Fibroblast of villous mesenchyme (primary cell): ENCODE data around the gene SMYD3. TPM values are rescaled to one million over a fixed set of nuclear protein-coding genes. Genes with fewer than 3 reads are reported as not detected.
"Not testable (repeated sequence)": the region's sequence is repeated elsewhere in the genome, so short reads cannot be mapped to it uniquely, and the experiment has no call there.

Experiments
- DNase-seq: peaks from one replicate; pipeline ENCODE4 v3.0.0-alpha.2; 2010; ENCODE audit warnings: low read depth
- H3K4me3 ChIP-seq: 2 replicates; pipeline ENCODE4 v1.5.1; 2011; ENCODE audit warnings: low read depth, mild to moderate bottlenecking, low read length
- total RNA-seq: library from RNA; depleted of rRNA; stranded (reverse); fragments of >200 nt; gene quantifications from 2 replicates; pipeline ENCODE4 v1.2.3, GENCODE V29; 2012
- TF ChIP-seq, protein P1 (sequence below): IDR thresholded peaks from 2 replicates; pipeline ENCODE4 v1.5.1; 2012; ENCODE audit warnings: low read depth, mild to moderate bottlenecking, low read length; ENCODE audit not compliant: insufficient read depth

Gene SMYD3
- total RNA-seq, 1 donor: 35.4 TPM

DNA sequence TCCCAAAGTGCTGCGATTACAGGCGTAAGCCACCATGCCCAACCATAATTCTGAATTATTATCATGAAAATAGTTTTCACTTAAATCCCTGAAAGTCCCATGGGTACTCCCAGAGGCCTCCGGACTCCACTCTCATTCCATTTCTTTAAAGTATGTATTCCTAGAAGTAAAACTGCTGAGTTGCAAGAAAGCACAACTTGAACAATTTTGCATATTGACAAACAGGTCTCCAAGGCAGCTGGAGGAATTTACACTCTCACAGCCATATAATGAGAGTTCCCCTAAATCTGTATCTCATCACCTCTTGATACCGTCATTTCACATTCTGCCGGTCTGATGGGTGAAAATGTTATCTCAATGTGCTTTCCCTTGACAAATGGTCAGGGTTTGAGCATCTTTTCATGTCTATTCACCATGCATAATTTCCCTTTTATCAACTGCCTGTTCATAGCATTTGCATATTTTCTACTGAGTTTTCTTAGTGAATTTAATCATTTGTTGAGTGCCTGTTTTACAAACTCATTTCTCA lies 129.4 kb downstream of the SMYD3 start:
- TF ChIP-seq, protein P1, sequence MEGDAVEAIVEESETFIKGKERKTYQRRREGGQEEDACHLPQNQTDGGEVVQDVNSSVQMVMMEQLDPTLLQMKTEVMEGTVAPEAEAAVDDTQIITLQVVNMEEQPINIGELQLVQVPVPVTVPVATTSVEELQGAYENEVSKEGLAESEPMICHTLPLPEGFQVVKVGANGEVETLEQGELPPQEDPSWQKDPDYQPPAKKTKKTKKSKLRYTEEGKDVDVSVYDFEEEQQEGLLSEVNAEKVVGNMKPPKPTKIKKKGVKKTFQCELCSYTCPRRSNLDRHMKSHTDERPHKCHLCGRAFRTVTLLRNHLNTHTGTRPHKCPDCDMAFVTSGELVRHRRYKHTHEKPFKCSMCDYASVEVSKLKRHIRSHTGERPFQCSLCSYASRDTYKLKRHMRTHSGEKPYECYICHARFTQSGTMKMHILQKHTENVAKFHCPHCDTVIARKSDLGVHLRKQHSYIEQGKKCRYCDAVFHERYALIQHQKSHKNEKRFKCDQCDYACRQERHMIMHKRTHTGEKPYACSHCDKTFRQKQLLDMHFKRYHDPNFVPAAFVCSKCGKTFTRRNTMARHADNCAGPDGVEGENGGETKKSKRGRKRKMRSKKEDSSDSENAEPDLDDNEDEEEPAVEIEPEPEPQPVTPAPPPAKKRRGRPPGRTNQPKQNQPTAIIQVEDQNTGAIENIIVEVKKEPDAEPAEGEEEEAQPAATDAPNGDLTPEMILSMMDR: no peak
- H3K4me3 ChIP-seq: no peak overlapping the region
- no peak for DNase-seq

DNA sequence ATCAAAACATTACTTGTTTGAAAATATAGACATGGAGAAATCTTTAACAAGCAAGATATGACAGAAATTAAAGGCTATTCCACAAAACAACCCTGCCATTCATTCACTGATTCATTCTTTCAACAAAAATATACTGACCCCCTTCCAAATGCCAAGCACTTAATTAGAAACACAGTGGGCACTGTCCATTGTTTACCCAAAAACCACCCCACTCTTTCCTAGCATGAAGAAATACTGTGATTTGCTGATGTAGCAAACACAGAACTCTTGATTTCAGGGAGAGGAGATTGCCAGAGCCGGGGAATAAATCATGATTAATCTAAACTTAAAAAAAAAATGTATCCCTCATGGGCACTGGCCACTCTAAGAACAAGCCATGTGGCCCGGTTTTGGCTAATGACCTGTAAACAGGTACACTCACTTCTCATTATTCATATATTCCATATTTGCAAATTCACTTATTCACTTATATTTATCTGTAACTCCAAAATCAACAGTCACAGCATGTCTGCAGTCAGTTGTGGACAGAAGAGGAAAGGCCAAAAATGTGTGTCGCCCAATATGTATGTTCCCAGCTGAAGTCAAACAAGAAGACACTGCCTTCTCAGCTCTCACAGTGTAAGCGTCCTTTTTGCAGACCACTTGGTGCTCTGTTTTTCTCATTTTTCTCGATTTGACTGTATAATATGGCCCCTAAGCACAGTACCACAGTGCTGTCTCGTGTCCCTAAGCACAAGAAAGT lies 133.1 kb downstream of the SMYD3 start:
- peak; percentile 55 for DNase-seq
- H3K4me3 ChIP-seq: no peak overlapping the region
- TF ChIP-seq, protein P1: no peak

DNA sequence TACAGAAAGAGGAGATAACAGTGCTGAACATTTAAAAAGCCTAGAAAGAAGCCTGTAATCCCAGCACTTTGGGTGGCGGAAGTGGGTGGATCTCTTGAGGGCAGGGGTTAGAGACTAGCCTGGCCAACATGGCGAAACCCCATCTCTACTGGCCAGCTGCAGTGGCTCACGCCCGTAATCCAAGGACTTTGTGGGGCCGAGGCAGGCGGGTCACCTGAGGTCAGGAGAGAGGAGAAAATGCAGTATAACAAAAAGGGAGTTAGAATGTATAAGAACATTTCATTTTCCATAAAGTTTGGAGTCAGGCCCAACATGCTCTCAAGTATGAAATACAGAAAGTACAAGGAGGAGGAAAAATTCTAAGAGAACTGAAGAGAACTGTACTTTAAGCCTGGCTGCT lies 134.5 kb downstream of the SMYD3 start:
- peak; percentile 84 for DNase-seq
- TF ChIP-seq, protein P1: no peak
- H3K4me3 ChIP-seq: no peak overlapping the region

DNA sequence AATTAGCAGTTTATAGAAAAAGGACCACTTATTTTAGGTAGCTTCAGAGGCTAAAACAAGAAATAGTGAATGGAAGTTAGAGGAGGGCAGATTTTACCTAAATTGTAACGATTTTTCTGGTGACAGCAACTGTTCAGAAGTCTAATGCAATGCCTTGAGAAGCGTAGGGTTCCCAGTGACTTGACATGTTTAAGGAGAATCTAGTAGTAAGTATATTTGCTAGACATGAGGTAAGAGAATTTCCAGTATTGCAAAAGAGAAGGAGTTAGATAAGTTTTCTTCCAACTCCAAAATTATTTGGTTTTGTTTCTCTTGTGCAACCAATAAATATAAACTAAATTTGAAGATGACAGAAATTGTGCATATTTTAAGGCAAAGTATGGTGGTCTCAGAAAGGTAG lies 140.0 kb downstream of the SMYD3 start:
- DNase-seq: peak; percentile 25
- TF ChIP-seq, protein P1: no peak
- H3K4me3 ChIP-seq: no peak overlapping the region

DNA sequence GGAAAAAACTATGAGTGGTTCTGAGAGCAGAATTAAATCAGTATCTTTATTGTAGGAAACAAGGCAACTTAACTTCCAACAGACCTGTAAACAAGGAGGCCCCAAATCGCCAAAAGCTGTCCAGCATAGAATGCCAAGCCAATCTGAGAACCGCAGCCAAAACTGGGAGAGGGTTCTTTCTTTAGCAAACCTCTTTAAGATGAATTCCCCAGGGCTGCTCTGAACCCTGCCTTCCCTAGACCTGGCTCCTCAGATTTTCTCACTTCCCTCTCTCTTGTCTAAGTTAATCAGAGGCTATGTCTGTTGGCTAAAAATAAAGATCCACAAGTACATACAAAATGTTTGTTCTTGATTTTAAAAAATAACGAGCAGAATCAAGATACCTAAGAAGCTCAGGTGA lies 141.4 kb downstream of the SMYD3 start:
- no peak overlapping the region for H3K4me3 ChIP-seq
- no peak for DNase-seq
- TF ChIP-seq, protein P1: no peak

DNA sequence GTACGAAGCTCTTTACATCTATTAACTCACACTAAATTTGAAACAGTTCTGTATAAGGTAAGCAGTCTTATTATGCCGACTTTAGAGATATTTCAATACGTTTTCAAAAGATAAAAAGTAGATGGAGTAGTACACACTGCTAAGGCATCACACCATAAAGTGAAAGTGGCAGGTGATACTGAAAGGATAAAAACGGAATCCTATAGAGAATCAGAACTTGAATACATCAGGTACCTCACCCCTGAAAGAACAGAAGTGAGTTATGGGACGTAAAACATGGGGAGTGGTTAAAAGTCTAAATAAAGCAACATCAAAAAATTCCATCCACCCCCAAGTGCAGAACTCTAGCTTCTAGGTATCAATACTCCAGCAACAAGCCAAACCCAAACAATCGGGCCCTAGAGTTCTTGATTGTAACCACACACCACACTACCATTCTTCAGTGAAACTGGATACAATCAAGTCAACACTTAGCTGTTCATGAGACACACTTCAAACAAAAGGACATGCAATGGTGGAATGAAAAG lies 142.6 kb downstream of the SMYD3 start:
- DNase-seq: no peak
- no peak overlapping the region for H3K4me3 ChIP-seq
- TF ChIP-seq, protein P1: no peak

DNA sequence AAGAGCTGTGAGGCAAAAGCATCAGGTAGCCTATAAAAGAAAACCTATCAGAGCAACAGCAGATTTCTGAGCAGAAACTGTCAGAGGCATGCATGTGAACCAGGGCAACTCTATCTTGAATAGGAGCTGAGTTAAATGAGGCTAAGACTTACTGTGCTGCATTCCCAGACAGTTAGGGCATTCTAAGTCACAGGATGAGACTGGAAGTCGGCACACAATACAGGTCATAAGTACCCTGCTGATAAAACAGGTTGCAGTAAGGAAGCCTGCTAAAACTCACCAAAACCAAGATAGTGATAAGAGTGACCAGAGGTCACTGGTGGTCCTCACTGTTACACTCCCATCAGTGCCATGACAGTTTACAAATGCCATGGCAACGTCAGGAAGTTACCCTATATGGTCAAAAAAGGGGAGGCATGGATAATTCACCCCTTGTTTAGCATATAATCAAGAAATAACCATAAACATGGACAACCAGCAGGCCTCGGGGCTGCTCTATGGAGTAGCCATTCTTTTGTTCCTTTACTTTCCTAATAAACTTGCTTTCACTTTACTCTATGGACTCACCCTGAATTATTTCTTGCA lies 150.0 kb downstream of the SMYD3 start:
- H3K4me3 ChIP-seq: not testable (repeated sequence)
- peak; percentile 85 for DNase-seq
